DND-41 (cell line): ENCODE measurements around the gene ATP6V0D1.

ENCODE experiments used
- ATAC-seq: fragments of 200-7000 bp; cut with Tn5 transposase; 3 replicates; pipeline ENCODE4 v1.9.1; 2021; ENCODE audit warnings: low read depth; ENCODE audit not compliant: insufficient read depth
- DNase-seq: peaks from one replicate; pipeline ENCODE4 v3.0.0-alpha.2; 2020
- H2AFZ ChIP-seq: 2 replicates; pipeline ENCODE4 v1.6.0; 2012; ENCODE audit warnings: low read depth, low read length
- H3K27ac ChIP-seq: 2 replicates; pipeline ENCODE4 v1.5.1; 2012; ENCODE audit warnings: low read length, inconsistent platforms
- H3K27me3 ChIP-seq: fragments of 200-600 bp; sonication (generic); 2 replicates; pipeline ENCODE4 v1.6.0; 2012; ENCODE audit warnings: low read length, mild to moderate bottlenecking, inconsistent platforms; ENCODE audit not compliant: insufficient read depth, poor library complexity
- H3K36me3 ChIP-seq: 2 replicates; pipeline ENCODE4 v1.5.1; 2012; ENCODE audit warnings: low read length, inconsistent platforms; ENCODE audit not compliant: insufficient read depth
- H3K4me1 ChIP-seq: 2 replicates; pipeline ENCODE4 v1.5.1; 2012; ENCODE audit warnings: mild to moderate bottlenecking, low read length; ENCODE audit not compliant: insufficient read depth
- H3K4me2 ChIP-seq: 2 replicates; pipeline ENCODE4 v1.6.0; 2012; ENCODE audit warnings: mild to moderate bottlenecking, moderate library complexity, low read length, inconsistent platforms; ENCODE audit not compliant: insufficient read depth
- H3K4me3 ChIP-seq, 2 experiments: fragments of 200-600 bp in 1 of 2; shearing (Covaris generic) in 1 of 2; 2 replicates each; pipeline ENCODE4 v1.5.1; 2012 to 2016; ENCODE audit warnings: inconsistent platforms in 2 of 2, low read length in 2 of 2, mild to moderate bottlenecking in 2 of 2, low read depth in 1 of 2, moderate library complexity in 1 of 2
- H3K79me2 ChIP-seq: 2 replicates; pipeline ENCODE4 v1.6.0; 2012; ENCODE audit warnings: low read length, inconsistent platforms; ENCODE audit not compliant: insufficient read depth
- H3K9ac ChIP-seq: 2 replicates; pipeline ENCODE4 v1.6.0; 2012; ENCODE audit warnings: low read depth, mild to moderate bottlenecking, inconsistent platforms, low read length, moderate library complexity
- H3K9me3 ChIP-seq: 2 replicates; pipeline ENCODE4 v1.5.1; 2012; ENCODE audit warnings: low read length, moderate library complexity, mild to moderate bottlenecking, inconsistent platforms; ENCODE audit not compliant: insufficient read depth, severe bottlenecking
- H4K20me1 ChIP-seq: 2 replicates; pipeline ENCODE4 v1.6.0; 2012; ENCODE audit warnings: low read length; ENCODE audit not compliant: insufficient read depth
- CTCF ChIP-seq: IDR thresholded peaks from 2 replicates; pipeline ENCODE4 v1.5.1; 2012; ENCODE audit warnings: borderline replicate concordance, low read length, moderate library complexity, mild to moderate bottlenecking; ENCODE audit not compliant: poor library complexity, severe bottlenecking; ENCODE audit errors: extremely low read depth
- EZH2 ChIP-seq: IDR thresholded peaks from 3 replicates; pipeline ENCODE4 v1.6.1; 2012; ENCODE audit warnings: borderline replicate concordance, low read depth, mild to moderate bottlenecking, moderate library complexity, low read length, inconsistent platforms; ENCODE audit not compliant: severe bottlenecking

The ATP6V0D1 gene

GRCh38 chr16:67528870-67529581, 48.1 kb upstream of the ATP6V0D1 start:
- no peaks in the 10 kb centered on the region for H3K9me3 ChIP-seq
- peaks cover 12% of the 10 kb centered on the region for H3K79me2 ChIP-seq
- H3K9ac ChIP-seq: peak overlapping the region; percentile 78
- H3K27ac ChIP-seq: peak overlapping the region; percentile 58; the same call in 1 of the 2 replicates
- DNase-seq: peak; percentile 45
- no peak for TF ChIP-seq EZH2
- no peak for TF ChIP-seq CTCF
- peaks cover 12% of the 10 kb centered on the region; the same call in 1 of the 2 replicates for H4K20me1 ChIP-seq
- peak; percentile 66 for ATAC-seq
- no peaks in the 10 kb centered on the region for H3K27me3 ChIP-seq
- H3K4me3 ChIP-seq: peak overlapping the region; percentile 52 to 67
- peak overlapping the region; percentile 90 for H3K4me2 ChIP-seq
- peak overlapping the region; percentile 77 for H2AFZ ChIP-seq
- peaks cover 32% of the 10 kb centered on the region for H3K4me1 ChIP-seq
- no peaks in the 10 kb centered on the region for H3K36me3 ChIP-seq

GRCh38 chr16:67528222-67528869, 47.4 kb upstream of the ATP6V0D1 start, which contains the start of gene RIPOR1:
Gene RIPOR1, plus strand, starts transcription at chr16:67528829. Its CDS starts 9,618 bp downstream, at chr16:67538447.
- Histone ChIP-seq H3K9ac (peak within 1 kb of the TSS; percentile 78), H3K4me1 (peaks cover 32% of the 10 kb centered on the region)
- peak; percentile 71 for ATAC-seq

GRCh38 chr16:67526149-67526791, 45.3 kb upstream of the ATP6V0D1 start:
- ATAC-seq (no peak), DNase-seq (no peak)
- TF ChIP-seq CTCF (no peak), EZH2 (no peak)
- Histone ChIP-seq H4K20me1 (peaks cover 6% of the 10 kb centered on the region; the same call in 1 of the 2 replicates), H3K9ac (no peak overlapping the region), H3K4me3 (no peak overlapping the region), H3K36me3 (no peaks in the 10 kb centered on the region), H3K4me2 (no peak overlapping the region), H3K4me1 (peaks cover 36% of the 10 kb centered on the region), H3K79me2 (peaks cover 12% of the 10 kb centered on the region), H3K27ac (no peak overlapping the region), H3K27me3 (no peaks in the 10 kb centered on the region), H2AFZ (no peak overlapping the region), H3K9me3 (no peaks in the 10 kb centered on the region)

More at GRCh38 chr16:67528222-67528869, 47.4 kb upstream of the ATP6V0D1 start, which contains the start of gene RIPOR1:
- Histone ChIP-seq H3K4me3 (peak within 1 kb of the TSS; percentile 52 to 67), H3K36me3 (no peaks in the 10 kb centered on the region), H3K79me2 (peaks cover 12% of the 10 kb centered on the region), H3K27ac (peak within 1 kb of the TSS; percentile 58; the same call in 1 of the 2 replicates), H2AFZ (peak within 1 kb of the TSS; percentile 77), H3K4me2 (peak within 1 kb of the TSS; percentile 90), H3K9me3 (no peaks in the 10 kb centered on the region), H3K27me3 (no peaks in the 10 kb centered on the region), H4K20me1 (peaks cover 10% of the 10 kb centered on the region; the same call in 1 of the 2 replicates)
- TF ChIP-seq CTCF: peak; percentile 13
- no peak for TF ChIP-seq EZH2
- DNase-seq: peak; percentile 56
